HG02852 (cell line): ENCODE measurements around the gene MARK2.

Experiments used
- ATAC-seq: cut with Tn5 transposase; IDR thresholded peaks from one replicate; pipeline ENCODE4 v1.9.1; 2021; ENCODE audit warnings: mild to moderate bottlenecking, moderate library complexity; ENCODE audit not compliant: unreplicated experiment

Gene MARK2

DNA sequence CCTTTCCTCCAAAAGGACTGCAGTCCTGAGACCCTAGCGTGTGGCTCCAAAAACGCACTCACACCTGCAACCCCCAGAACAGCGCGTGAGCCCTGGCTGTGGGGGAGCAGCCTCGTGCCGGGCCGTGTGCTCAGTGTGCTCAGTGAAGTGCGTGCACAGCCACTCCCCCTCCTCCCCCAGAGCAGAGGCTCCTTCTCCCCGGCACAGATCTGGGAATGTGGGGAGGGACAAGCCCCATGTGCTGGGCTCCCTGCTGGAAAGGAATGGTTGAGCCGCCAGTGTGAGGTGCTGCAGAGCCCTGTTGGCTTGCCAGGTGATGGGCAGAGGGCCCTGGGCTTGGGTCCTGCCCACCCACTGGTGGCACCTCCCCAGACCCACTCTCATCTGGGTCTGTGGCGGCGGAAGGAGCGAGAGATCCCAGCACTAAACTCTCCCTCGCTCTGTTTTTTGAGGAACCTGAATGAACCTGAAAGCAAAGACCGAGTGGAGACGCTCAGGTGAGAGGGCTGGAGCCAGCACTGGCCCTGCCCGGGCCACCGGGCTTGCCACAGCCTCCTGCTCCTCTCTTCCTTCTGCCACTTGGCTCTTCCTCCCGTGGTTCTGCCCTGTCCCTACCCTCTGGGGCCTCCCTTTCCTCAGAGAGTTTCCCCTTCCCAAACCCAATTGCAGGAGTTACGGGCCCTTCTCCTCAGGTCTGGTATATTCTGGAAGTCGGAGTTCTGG is 69.1 kb downstream of the MARK2 start:
- ATAC-seq: no peak

- no peak for ATAC-seq
These were observed 69.9 kb downstream of the MARK2 start for GRCh38 chr11:63908631-63909401.

GRCh38 chr11:63909591-63910506 is 70.9 kb downstream of the MARK2 start:
- ATAC-seq: no peak

DNA sequence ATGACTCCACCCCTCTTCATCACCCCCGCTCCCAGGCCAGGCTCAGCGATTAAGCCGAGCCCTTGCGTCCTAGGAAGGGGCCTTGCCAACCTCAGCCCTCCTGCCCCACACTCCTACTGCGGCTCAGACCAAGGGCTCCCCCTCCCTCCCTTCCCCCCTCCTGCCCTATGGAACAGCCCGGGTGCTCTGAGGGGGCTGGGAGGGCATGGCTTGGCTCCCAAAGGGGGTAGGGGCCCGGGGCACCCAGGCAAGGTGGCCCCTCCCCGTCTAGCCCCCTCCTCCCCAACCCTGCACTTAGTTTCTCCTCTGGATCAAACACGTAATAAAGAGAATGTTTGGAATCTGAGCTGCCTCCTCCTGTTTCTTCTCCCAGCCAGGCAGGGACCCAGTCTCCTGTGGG is 71.8 kb downstream of the MARK2 start:
- no peak for ATAC-seq

- no peak for ATAC-seq
These were observed 72.5 kb downstream of the MARK2 start for GRCh38 chr11:63911440-63911839.

- no peak for ATAC-seq
These were observed 73.0 kb downstream of the MARK2 start for GRCh38 chr11:63911876-63912275.

GRCh38 chr11:63912678-63913077 is 73.8 kb downstream of the MARK2 start:
- no peak for ATAC-seq

- no peak for ATAC-seq
These were observed 75.2 kb downstream of the MARK2 start for GRCh38 chr11:63913866-63914830.

GRCh38 chr11:63914896-63915691 is 76.2 kb downstream of the MARK2 start:
- ATAC-seq: no peak

- no peak for ATAC-seq
These were observed 77.3 kb downstream of the MARK2 start for GRCh38 chr11:63915961-63916836.

DNA sequence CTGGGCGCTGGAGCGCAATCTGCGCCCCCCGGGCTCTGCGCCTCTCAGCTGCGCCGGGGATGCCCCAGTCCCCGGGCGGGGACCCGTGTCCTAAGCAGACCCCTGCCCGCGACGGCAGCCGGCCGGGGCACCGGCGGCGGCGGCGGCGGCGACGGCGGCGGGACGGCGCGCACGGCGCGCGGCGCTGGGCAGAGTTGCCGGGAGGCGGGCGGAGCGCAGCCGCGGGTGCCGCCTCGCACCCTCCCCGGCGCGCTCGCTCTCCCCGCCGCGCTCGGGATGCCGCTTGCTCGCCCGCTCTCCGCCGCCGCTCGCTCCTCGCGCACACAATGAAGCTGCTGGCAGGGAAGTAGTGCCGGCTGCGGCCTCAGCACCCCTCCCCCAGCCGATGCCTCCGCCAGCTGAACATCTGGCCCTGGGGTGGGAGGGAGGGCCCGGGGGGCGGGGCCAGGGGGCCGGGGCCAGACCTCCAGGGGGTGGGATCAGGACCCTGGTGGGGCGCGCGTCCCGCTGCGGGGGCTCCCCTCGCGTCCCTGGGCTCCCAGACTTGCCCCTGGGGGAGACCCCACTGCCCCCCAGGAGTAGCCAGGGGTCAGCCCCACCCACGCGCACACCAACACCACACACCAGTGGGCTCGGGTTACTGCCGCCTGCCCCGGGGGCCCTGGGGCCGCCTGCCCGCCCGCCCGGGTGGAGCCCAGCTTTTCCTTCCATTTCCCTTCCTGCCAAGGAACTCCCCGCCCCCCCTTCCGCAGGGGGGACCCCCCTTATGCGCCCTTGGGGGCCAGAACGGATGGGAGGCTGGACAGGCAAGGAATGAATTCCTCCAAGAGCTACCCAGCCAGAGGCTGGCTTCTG is 78.2 kb downstream of the MARK2 start, which contains the start of gene RCOR2:
RCOR2 (minus strand) TSS at position 328 of the 855 bp plus-strand sequence. CDS start 708 bp downstream, outside the sequence.
- ATAC-seq: no peak

- ATAC-seq: no peak
These were observed 79.0 kb downstream of the MARK2 start for GRCh38 chr11:63917692-63918506.

DNA sequence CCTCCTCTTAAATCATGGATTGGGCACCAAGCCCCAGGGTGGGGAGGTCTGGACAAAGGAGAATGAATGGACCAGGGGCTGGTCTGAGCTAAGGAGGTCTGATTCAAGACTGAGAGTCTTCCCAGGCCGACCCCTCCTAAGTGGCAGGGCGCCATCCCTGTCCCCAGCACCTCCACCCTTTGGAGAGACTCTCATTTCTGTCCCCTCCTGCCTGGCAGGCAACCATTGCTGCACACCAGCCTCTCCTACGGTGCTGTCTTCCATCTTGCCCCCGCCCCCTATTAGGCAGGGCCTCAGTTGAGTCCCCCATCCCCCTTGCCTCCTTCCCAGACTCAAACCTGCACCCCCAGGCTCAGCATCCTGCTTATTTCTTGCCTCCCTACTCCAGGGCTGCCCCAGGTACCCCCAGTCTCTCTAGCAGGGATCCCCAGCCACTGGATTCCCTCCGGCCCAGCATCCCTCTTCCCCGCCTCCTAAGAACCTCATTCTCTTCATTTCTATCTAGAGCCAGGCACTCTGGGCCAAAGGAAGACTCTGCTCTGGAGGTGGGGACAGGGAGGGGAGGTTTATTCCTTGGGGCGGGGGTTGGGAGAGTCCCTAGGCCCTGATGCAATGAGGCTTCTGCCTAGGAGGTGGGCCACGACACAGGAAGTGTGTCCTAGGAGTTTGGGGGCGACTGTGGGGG is 79.7 kb downstream of the MARK2 start:
- no peak for ATAC-seq

GRCh38 chr11:63919267-63920125 is 80.6 kb downstream of the MARK2 start:
- ATAC-seq: no peak
